ENCODE data around the gene RASSF3.
"Not testable (repeated sequence)": the region's sequence is repeated elsewhere in the genome, so short reads cannot be mapped to it uniquely, and the experiment has no call there.

The RASSF3 gene

GRCh38 chr12:64633011-64633939, 23.0 kb downstream of the RASSF3 start:
- DNase-seq (ENCODE audit: low read depth), result no peak

- DNase-seq (ENCODE audit: low read depth), result peak; percentile 51
Observed at GRCh38 chr12:64633940-64634337, 23.6 kb downstream of the RASSF3 start.

DNA sequence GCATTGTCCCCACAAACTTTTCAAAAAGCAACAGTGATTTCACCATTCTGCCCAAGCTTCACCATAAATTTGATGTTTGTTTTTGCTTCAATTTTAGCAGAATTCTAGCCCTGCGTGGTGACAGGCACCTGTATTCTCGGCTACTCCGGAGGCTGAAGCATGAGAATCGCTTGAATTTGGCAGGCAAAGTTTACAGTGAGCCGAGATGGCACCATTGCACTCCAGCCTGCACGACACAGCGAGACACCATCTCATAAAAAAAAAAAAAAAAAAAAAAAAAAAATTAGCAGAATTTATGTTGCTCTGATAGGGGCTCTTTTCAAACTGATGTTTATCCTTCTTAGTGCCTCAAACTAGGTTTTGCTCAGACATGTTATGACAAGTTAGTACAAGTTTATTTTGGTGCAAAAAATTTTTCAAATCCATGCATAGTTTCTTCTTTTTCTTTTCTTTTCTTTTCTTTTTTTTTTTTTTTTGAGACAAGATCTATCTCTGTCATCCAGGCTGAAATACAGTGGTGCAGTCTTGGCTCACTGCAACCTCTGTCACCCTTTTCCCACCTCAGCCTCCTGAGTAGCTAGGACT, 24.3 kb downstream of the RASSF3 start:
- DNase-seq (ENCODE audit: low read depth), result no peak

GRCh38 chr12:64635356-64635998, 25.2 kb downstream of the RASSF3 start:
- no peak for DNase-seq (ENCODE audit: low read depth)

- no peak for DNase-seq (ENCODE audit: low read depth)
Observed at GRCh38 chr12:64636856-64637255, 26.6 kb downstream of the RASSF3 start.

- DNase-seq (ENCODE audit: low read depth), result no peak
Observed at GRCh38 chr12:64639466-64639865, 29.2 kb downstream of the RASSF3 start.

- no peak for DNase-seq (ENCODE audit: low read depth)
Observed at GRCh38 chr12:64646318-64646717, 36.0 kb downstream of the RASSF3 start.

DNA sequence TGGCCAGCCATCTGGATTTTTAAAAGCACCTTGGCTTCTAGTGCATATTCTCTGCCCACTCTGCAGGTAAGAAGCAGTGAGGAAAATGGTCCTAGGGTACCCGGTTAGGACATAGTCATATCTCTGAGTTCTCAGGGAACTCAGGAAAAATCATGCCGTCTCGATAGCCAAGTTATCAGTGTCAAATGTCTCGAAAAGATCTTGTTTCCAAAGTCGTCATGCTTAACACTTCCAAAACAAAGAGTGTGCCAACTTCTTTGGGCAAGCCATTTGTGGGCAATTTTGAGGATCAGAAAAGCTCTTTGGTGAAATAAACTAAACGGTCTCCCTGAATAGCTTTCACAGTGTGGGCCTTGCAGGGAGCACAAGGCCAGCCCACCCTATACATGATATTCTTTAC, 39.2 kb downstream of the RASSF3 start:
- no peak for DNase-seq (ENCODE audit: low read depth)

DNA sequence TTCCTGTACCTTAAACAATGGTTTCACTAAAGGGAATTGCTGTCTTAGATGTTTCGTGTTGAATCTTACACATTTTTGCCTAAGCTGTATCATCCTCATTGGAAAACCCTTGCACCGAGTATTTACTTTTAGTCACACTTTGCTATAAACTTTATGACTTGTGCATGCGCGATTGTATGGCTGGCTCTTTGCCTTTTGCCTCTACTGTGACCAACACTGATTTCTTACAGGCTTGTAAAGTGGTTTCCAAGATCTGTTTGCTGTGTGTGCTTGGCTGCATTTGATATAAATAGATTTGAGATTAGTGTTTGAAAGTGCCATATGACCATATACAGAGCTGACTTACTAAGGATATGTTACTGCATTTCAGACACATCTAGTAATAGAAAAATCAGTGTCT, 40.5 kb downstream of the RASSF3 start:
- DNase-seq (ENCODE audit: low read depth), result no peak

- DNase-seq (ENCODE audit: low read depth), result no peak
Observed at GRCh38 chr12:64652346-64652745, 42.1 kb downstream of the RASSF3 start.

DNA sequence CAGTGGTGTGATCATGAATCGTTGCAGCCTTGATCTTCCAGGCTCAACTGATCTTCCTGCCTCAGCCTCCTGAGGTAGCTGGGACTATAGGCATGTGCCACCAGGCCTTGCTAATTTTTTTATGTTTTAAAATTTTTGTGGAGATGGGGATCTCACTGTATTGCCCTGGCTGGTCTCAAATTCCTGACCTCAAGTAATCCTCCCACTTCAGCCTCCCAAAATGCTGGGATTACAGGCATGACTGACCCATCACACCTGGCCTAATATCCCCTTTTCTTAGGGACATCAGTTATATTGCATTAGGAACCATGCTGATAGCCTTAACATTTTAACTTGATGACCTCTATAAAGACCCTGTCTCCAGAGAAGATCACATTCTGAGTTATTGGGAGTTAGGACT, 42.8 kb downstream of the RASSF3 start:
- DNase-seq (ENCODE audit: low read depth), result no peak

DNA sequence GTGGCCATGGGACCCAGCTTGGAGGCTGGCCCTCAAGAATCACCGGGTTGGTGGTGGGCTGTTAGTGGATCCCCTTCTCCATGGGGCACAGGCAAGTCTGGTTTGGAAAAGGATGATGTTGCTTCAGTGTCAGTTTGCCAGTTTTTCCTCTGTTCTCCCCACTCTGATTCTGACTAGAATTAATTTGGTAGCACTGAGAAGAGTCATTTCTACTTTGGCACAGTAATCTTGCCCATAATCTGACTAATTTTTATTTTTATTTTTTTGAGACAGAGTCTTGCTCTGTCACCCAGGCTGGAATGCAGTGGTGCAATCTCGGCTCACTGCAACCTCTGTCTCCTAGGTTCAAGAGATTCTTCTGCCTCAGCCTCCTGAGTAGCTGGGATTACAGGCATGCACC, 43.6 kb downstream of the RASSF3 start:
- DNase-seq (ENCODE audit: low read depth), result not testable (repeated sequence)

DNA sequence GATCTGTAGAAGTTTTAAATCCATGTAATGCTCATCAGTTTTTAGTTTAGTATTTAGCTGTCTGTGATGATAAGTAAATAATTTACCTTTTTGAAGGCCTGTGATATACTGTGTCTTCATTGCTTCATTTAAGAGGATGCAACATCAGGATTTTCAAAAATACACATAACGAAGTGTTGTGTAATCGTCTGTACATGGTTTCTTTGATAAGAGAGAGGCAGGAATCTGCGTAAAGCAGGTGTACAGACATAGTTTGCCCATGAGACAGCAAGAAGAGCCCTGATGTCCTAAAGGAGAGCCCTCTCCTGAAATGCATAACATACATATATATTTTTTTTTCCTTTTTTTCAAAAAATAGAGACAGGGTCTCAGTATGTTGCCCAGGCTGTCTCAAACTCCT, 44.8 kb downstream of the RASSF3 start:
- no peak for DNase-seq (ENCODE audit: low read depth)

DNA sequence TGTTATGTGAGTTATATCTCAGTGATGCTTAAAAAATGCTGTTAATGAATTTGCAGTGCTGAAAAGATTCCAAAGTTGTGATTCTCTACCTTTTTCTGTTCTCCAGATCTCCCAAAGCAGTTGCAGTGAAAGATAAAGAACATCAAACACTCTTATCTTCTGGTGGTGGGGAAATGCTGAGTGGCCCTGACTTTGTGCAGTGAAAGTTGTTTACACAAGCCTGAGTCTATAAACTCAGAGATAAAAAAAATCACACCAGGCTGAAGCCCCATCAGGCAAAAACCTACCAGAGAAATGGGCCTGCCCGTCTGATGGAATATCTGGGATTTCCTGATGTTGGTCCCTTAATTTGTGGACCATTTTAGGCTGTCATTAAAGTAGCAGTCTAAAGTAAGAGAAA, 46.1 kb downstream of the RASSF3 start:
- no peak for DNase-seq (ENCODE audit: low read depth)

GRCh38 chr12:64658892-64659481, 48.7 kb downstream of the RASSF3 start:
- DNase-seq (ENCODE audit: low read depth), result no peak

DNA sequence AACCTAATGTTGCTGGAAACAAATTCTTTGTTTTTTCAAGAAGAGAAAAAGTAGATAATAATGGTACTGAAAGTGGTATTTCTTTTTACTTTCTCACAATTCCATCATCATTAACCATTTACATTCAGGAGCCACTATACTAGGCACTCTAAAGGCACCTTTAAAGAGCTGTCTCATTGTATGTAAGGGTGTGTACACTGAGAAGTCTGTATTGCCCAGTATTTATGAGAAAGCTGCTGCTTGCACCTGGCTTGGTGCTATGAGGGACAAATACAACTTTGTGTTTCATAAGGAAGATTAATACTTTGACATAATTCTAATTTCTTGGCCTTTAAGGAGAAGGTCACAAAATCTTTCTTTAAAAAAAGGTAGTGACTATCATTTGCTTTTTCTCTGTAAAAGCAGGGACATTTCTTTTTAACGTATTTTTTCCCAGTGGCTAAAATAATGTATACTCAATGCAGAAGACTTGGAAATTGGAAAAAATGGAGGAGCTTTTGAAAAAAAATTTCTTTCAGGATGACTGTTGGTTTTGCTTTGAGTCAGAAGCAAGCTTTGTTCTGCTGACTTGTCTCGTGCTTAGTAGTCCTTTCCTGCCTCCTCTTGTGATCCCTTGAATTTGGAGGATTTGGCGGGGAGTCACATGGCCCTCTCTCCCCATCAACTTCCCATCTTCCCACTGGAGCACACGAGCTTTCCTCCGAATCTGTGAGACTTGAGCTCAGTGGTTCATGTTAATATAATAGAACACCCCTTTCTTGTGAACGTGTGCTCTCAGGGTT, 50.1 kb downstream of the RASSF3 start:
- no peak for DNase-seq (ENCODE audit: low read depth)

GRCh38 chr12:64663015-64663414, 52.7 kb downstream of the RASSF3 start:
- no peak for DNase-seq (ENCODE audit: low read depth)

GRCh38 chr12:64665514-64665913, 55.2 kb downstream of the RASSF3 start:
- DNase-seq (ENCODE audit: low read depth), result no peak

DNA sequence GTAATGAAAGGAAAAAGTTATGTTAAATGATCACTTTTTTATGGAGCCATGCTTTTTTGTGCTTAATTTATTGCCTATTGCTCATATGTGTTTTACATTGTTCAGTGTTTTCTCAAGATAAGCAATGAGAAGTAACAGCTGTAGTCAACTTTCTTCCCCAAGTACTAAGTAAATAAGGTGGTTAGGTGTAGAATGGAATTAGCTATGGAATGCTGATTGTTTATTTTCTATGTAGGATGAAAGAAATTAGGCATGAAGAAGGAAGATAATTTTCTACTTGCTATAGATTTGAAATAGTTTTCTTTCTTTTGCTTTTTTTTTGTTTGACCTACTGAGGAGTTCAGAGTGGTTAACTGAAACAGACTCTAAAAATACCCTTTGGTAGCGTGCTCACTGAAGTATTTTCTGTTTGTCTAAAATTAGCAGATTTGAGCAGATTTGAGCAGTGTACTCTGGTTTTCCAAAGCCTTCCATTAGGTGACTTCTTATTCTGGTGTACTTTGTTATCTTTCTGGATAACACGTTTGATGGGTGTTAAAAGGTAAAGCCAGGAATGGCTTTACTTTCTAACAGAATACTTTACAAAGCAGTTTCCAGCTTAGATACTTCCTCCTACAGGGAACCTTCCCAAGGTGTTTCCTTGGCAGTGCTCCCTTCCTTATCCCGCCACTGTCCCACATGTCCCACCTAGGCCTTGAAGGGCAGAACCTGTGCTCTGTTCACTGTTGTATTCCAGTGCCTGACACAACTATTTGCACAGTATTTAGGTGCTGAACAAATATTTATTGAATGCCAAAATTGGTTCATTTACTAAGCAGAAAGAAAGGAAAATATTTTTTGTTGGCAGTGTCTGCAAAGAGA, 56.0 kb downstream of the RASSF3 start:
- DNase-seq (ENCODE audit: low read depth), result no peak

DNA sequence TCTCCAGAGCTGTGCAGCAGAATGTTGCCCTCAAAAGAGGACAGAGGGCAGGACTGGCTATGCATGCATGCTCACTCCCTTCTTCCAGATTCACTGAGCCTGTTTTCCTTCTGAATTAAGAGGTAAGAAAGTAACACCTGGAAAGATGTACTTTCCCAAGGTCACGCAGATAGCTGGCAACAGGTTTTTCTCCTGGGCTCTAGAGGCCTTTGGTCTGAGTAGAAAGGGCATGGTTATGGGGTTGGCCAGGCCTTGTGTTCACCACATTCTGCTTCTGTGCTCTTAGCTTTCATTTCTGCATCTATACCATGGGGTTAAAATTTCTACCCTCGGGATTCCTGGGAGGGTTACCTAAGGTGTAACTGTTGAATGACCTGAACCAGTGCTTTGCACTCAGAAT, 57.5 kb downstream of the RASSF3 start:
- no peak for DNase-seq (ENCODE audit: low read depth)

GRCh38 chr12:64669270-64669842, 59.1 kb downstream of the RASSF3 start:
- DNase-seq (ENCODE audit: low read depth), result no peak
